NCI-H226 (cell line): Measurements from ENCODE around the gene PAQR4.
A peak's percentile ranks its signal among the peaks of the same experiment; 100 is the strongest.

Source experiments
- DNase-seq: peaks from one replicate; pipeline ENCODE4 v3.0.0-alpha.2; 2015

The PAQR4 gene

DNA sequence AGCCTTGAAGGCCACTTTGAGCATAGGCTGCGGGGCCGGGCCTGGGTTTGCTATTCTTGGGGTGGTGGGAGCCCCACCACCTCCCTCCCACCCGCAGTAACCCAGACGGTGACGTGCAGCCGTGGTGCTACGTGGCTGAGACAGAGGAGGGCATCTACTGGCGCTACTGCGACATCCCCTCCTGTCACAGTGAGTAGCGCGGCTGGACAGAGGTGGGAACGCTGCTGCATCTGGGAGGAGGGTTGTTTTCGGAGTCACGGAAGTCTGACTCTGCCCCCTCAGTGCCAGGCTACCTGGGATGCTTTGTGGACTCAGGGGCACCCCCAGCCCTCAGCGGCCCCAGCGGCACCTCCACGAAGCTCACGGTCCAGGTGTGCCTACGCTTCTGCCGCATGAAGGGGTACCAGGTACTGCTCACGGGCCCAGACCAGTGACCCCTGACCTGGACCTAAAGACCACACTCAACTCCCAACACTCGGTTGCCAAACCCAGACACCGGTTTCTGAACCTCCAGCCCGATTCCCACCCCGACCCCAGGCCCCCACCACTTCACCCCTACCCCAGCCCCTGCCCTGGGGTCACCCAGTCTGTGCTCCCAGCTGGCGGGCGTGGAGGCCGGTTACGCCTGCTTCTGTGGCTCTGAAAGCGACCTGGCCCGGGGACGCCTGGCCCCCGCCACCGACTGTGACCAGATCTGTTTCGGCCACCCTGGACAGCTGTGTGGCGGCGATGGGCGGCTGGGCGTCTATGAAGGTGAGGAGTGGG, 2.9 kb upstream of the PAQR4 start:
- no peak for DNase-seq

GRCh38 chr16:2966808-2967191, 2.3 kb upstream of the PAQR4 start:
- DNase-seq: no peak

DNA sequence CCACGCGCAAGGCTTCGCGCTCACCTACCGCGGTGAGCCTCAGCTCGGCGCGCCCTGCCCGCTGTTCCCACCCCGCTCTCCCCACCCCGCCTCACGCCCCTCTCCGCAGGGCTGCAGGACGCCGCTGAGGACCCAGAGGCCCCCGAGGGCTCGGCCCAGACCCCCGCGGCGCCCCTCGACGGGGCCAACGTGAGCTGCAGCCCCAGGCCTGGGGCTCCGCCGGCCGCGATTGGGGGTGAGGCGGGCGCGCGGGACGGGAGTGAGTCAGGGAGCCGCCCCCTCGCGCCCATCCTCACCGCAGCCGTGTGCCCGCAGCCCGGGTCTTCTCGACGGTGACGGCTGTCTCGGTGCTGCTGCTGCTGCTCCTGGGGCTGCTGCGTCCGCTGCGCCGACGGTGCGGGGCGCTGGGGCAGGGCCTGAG, 1.9 kb upstream of the PAQR4 start:
- no peak for DNase-seq

DNA sequence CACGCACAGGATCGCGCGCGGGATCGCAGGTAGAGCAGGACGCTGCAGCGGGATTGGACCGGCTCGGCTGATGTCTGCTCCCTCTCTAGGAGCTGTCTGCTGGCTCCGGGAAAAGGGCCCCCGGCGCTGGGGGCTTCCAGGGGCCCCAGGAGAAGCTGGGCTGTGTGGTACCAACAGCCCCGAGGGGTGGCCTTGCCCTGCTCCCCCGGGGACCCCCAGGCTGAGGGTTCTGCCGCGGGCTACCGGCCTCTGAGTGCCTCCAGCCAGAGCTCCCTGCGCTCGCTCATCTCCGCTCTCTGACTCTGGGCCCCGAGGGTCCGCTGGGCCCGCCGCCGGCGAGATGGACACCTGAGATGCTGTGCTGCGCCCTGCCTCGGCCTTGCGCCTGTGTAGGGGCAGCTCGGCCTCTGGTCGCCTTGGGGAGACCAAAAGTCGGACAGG, 1.4 kb upstream of the PAQR4 start:
- DNase-seq: no peak

- DNase-seq: no peak
Observed at GRCh38 chr16:2968368-2968737, 795 bp upstream of the PAQR4 start.

GRCh38 chr16:2969545-2970521, 685 bp downstream of the PAQR4 start:
- DNase-seq: peak; percentile 60

GRCh38 chr16:2970563-2970962, 1.4 kb downstream of the PAQR4 start:
- no peak for DNase-seq

- DNase-seq: no peak
Observed at GRCh38 chr16:2971134-2971984, 2.2 kb downstream of the PAQR4 start.

DNA sequence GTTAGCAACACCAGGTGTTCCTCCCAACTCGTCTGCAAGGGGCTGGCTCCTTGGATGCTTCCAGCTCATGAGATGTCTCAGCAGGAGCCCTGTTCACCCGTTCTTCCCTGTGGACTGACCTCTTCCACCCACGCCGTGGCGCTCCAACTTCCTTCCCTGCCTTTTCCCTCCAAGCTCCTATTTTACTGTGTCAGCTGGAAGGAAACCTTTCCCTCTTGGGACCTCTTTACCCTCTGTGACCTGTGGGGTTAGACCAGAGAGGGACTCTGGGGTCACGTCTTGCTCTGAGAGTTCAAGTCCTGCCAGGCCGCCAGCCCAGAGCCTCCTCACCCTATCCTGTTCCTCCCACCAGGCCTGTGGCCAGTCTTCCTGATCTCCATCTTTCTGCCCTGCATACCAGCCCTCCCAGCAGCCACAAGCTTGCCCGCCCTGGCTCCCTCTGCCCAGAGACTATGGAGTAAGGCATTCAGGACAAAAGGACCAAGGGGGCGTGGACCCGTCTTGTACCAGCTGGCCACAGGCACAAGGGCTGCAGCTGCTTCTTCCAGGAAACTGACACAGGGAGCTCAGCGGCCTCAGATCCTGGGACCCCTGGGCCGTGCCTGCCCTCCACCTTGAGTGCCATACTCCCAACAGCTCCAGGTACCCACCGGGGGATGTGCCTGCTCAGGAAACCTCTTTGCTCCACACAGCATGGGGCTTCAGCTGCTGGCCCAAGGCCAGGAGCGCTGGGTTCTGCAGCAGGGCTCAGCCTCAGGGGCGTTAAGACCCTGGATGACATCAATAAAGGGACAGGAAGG, 3.0 kb downstream of the PAQR4 start:
- DNase-seq: no peak

DNA sequence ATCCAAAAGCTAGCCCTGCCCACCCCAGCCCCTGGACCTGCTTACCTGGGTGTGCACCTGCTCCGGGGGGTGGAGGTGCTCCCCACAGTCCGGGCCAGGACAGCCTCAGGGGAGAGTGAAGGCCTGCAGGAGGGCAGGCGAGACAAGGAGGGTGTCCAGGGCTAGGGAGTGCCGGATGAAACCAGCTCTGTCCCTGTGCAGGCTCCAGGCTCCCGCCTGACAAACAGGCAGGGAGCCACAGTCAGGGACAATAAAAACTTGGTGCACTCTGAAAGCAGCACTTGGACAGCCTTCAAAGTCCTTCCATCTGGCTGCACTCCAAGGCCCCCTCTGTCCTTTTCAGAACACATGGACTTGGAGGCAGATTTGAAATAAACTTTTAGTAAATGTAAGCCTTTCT, 3.9 kb downstream of the PAQR4 start:
- DNase-seq: no peak

- DNase-seq: no peak
Observed at GRCh38 chr16:2973605-2974318, 4.6 kb downstream of the PAQR4 start.

- DNase-seq: no peak
Observed at GRCh38 chr16:2974319-2975056, 5.3 kb downstream of the PAQR4 start.

DNA sequence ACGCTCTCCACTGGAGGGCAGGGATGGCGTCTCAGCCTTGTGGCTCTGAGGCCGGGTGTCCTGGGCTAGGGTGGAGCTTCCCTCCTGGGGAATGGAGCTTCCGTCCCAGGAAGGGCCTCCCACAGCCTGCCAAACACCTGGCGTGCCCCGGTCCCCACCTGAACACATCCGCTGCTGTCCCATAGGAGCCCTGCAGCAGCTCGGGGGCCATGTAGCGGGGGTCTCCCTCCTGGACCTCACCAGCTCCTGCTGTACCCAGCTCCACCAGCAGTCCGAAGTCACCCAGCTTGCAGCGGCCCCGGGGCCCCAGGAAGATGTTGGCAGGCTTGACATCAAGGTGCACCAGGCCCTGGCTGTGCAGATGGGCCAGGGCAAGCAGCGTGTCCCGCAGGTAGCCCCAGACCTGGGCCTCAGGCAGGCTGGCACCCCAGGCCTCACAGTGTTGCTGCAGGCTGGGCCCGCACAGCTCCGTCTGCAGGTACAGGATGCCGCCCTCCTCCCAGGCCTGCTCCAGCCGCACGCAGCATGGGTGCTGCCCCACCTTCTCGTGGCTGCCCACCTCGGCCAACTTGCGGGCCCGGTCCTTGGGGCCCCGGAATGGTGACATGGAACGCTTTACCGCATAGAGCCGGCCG, 6.1 kb downstream of the PAQR4 start:
- no peak for DNase-seq

DNA sequence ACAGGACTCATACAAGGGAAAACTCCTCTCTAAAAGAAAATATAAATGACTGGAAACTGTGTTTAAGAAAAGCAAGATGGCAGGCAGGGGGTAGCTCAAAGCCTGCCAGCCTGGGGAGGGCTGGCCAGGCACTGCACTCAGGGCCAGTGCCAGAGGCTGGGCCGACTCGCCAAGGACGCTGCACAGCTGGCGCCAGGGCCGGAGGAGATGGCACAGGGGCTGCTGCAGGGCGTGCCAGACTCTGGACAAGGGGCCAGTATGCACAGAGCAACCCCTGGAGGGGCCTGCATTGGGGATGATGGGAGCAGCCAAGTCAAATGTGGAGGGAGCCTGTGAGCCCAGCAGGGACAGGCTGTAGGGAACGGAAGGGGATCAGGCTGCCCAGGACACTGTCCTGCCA, 7.1 kb downstream of the PAQR4 start:
- no peak for DNase-seq

- no peak for DNase-seq
Observed at GRCh38 chr16:2976673-2977072, 7.5 kb downstream of the PAQR4 start.

DNA sequence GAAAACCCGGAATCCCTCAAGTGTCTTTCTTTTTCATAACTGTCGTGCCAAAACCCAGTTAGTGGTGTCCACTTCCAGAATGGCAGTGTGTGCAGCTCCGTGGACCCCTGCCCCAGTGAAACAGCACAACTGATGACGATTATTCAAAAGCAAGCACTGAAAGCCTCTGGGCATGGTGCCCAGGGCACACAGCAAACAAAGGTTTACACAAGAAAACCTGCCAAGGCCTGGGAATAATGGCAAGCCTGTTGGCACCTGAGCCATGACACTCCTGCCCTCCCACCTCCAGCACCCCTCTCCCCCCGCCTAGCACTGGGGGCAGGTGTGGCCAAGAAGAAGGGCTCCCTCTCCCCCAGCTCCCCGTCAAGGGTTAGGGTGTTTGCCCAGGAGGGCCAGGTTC, 8.3 kb downstream of the PAQR4 start:
- DNase-seq: no peak

DNA sequence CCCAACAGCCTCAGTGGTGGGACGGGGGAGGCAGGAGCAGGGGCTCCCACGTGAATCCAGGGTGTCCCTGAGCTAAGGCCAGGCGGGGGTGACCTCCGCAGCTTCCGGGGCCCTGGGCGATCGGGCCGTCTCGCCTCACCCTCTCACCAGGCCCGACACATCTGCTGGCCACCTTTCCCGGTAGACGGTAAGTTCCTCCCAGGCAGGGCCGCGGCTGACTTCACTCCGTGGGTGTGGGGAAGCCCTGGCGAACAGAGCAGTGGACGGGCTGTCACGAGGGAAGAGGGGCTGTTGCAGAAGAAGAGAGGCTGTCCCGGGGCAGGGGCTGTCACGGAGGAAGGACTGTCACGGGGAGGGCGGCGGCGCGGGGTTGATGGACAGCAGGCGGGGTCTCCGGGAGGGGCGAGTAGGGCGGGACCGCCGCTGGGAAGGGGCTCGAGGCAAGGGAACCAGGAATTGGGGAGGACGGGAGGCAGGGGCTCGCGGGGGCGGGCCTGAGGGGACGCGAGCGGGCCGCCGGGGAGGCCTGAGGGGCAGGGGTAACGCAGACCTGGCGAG, 10.6 kb downstream of the PAQR4 start:
- no peak for DNase-seq

DNA sequence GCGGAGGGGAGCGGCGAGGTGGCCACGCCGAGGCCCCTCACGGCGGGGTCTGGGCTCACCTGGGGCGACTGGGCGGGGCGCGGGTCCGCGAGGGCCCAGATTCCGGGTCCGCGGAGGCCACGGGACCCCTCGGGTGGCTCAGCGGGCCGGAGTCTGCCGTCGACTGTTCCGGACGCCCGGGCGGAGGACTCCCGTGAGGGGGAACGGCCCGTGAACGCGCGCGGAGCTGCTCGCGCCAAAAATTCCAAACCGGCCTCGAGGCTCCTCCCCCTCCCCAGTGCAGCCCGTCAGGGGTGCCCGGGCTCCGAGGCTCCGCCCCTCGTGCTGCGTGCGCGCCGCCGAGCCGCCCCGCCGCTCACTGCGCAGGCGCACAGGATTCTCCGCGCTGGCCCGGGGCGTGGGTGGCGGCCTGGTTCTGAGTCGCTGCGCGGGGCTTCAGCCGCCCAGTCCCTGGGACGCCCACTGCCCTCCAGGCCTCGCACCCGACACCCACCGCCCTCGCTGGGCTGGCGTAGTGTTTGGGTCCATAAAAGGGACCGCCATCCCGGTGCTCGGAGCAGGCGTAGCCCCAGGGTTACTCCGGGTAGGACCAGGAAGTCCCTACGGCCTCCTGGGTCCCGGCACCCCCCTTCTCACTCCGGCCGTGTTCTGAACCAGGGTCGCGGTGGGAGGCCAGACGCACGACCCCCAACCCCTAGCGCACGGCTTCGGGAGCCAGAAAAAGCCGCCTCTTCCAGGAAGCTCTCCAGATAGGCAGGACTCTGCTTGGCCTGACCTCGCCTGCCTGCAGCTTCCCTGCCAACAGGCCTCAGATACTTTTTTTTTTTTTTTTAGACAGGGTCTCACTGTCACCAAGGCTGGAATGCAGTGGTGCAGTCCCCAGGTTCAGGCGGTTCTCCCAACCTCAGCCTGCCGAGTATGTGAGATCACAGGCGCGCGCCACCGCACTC, 11.4 kb downstream of the PAQR4 start, which contains the start of gene PKMYT1:
TSS of gene PKMYT1 (minus strand) at position 220 of the 950 bp plus-strand sequence. CDS start 789 bp downstream, outside the sequence.
- peak; percentile 75 for DNase-seq
